AG08396 (cell line): ENCODE data around the gene C1R.
A peak's percentile ranks its signal among the peaks of the same experiment; 100 is the strongest.

Experiments used
- DNase-seq: peaks from one replicate; pipeline ENCODE4 v3.0.0; 2012; ENCODE audit warnings: low spot score, mixed read lengths

Gene C1R

DNA sequence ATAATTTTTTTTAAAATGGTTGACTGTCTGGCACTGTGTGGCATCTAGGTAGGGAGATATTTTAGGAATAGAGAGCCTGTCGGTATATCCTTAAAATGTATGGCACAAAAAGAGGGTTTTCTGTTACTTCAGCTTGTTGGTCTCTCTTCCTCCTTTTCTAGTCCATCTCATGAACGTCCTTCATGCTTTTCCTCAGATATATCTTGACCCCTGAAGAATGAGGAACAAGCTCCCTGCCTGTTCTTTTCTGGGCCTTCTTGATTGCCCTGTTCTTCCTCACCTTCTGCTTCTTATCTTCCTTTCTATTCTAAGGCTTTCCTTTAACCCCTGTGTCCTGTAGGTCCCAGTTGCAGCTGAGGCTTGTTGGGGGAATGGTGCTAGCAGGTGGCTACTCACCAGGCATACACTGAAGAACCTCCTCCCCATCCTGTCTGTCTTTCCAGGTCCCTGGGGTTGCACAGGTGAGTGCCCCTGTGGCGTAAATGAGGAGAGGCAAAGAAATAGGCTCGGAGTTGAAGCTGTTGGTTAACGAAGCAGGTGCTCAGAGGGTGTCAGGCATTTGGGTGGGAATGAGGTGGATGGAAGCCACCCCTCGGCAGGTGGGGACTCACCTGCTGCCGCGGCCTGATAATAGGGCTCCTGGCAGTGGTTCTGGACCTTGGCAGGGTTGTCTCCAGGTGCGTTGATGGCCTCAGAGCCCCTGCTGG lies 7.2 kb upstream of the C1R start:
- no peak for DNase-seq

- no peak for DNase-seq
These were observed 4.7 kb upstream of the C1R start for GRCh38 chr12:7096979-7097378.

- DNase-seq = no peak
These were observed 4.0 kb upstream of the C1R start for GRCh38 chr12:7096006-7096932.

- DNase-seq = no peak
These were observed 1.6 kb upstream of the C1R start for GRCh38 chr12:7093892-7094291.

DNA sequence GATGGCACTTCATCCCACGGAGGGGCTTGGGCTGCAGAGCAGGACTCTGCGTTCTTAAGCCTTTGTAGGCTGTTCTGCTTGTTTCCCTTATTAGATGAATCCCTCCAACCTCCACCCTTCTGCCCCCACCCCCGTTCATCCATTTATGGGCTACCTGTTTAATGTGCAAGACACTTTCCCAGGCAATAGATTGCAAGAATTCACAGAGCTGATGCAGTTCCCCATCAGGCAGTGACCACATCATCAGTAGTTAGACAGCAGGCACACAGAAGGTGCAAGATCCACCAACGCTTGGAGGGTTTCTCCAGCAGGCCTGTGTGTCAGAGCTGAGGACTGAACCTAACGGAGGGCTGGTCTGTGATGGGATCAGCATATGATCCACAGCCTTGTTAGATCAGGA lies 1.2 kb upstream of the C1R start:
- DNase-seq = no peak

GRCh38 chr12:7092986-7093460 lies 778 bp upstream of the C1R start:
- no peak for DNase-seq

DNA sequence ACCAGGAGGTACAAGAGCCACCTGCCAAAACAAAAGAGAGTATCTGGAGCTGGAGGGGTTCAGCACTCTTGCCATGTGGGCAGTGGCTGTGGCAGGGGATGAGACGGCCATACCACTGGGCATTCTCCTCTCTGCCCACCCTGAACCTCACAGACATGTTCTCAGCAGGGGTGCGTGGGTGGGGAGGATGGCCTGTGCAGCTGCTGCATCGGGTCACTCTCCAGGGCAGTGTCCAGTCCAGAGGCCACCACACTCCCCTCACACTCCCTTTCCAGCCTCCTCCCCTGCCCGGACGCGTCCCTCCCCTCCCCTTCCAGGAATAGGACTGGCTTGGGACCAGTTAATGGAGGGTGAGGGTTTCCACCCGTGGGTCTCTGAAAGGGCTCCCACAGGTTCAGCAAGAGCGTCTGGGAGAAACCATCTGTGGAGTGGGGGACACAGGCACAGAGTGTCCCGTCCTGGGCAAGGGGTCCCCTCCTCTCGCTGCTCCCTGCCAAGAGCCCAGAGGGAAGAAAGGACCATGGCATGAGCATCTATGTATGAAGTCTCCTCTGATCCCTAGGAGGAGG lies 501 bp downstream of the C1R start:
- DNase-seq = no peak

GRCh38 chr12:7091171-7091570 lies 1.1 kb downstream of the C1R start:
- DNase-seq = no peak

DNA sequence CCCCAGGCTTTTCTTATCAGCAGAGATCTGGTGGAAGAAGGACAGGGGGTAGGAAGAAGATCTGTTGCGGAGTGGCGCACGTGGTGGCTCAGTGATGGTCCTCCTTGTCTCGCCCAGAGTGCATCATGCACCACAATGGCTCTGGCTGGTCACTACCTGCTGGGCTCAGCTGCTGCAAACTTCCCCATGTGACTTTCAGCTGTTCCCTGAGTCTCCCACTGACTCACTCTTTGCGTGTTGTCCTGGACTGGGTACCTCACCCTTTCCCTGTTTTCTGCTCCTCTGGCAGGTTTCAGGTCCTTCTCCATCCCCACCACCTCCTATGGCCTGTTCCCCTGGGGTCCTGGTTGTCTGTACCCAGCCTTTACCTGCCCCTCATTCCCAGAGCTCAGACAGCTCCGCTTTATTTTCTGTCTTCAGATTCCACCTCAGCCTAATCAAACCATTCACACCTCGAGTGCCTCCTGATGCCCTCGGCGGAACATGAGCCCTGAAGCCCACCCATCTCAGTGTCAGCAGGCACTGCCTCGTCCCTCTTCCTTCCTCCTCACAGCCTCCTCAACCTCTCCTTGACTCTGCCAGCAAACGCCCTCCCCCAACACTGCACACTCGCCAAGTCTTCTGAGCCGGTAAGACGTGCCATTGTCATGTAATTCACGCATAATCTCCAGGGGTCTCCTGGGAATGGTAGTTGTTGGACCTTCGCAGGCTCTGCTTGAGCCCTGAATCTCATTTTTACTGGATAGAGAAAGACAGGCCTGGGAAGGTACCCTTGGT lies 1.8 kb downstream of the C1R start:
- no peak for DNase-seq

DNA sequence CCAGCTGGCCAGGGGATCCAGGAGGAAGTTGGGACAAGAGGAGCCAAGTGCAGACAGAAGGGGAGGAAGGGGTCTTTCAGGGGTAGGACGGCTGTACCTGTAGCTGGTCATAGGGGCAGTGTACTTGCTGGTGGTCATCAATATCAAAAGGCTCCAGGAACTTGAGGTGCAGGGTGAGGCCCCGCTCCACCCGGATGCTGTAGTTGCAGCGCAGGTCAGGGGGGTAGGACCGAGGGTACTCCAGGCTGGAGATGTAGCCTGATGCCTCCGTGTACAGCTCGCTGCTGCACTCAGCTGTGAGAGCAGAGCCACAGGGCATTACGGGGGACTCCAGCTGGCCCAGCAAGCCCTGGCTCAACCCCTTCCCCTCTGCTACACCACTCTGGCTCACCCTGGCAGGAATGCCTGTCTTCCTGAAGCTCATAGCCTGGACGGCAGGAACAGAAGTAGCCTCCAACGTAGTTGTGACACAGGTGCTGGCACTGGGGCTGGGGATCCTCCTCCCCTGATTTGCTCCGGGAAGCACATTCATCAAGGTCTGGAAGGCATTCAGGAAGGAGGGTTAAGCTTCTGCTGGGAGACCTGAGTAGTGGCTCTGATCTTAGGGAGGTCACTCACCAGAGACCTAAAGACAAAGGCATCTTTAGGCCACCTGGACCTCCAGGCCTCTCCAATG lies 2.9 kb downstream of the C1R start:
- no peak for DNase-seq

- DNase-seq = no peak
These were observed 9.1 kb downstream of the C1R start for GRCh38 chr12:7083125-7083524.

DNA sequence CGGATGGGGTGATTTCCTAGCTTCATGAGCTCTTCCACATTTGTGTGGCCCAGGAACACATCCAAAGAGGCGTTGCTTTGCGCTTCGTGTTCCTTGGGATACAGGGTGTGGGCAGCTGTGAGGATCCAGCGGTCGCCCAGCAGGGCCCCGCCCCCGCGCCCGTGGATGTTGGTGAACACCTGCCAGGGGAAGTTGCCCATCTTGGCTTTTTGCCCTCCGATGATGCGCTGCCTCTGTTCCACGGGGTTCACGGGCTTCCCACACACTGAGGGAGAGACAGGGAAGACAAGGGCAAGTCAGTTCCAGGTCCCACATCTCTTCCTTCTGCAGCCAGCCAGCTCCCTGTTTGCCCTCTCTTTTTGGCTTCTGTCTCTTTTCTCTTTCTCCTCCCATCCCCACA lies 11.2 kb downstream of the C1R start:
- no peak for DNase-seq

DNA sequence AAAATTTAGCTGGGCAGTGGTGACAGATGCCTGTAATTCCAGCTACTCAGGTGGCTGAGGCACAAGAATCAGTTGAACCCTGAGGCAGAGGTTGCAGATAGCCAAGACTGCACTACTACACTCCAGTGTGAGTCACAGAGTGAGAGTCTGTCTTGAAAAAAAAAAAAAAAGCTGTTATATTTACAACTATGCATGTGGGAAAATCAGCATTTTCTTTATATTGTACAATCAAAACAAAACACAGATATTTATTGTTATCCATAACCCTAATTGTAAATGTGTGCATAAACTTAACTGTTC lies 12.5 kb downstream of the C1R start:
- no peak for DNase-seq

GRCh38 chr12:7078163-7078562 lies 14.1 kb downstream of the C1R start:
- no peak for DNase-seq

DNA sequence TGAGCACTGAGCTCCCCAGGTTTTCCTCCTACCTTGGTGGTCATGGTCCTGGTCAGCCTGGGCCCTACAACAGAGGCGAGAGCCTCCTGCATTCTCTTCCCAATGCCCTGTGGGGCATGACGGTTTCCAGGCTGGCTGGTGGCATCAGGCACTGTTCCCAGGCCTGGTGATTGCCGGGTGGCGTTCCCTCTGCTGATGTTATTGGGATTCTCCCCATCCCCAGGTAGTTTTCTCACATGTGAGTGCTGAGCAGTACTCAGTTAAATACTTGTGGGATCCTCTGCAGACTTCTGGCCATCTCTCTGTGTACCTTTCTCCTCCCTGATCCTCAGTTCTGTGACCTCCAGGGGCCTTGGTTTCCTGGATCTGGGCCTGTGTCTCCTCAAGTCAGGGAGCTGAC lies 15.8 kb downstream of the C1R start:
- DNase-seq = no peak

DNA sequence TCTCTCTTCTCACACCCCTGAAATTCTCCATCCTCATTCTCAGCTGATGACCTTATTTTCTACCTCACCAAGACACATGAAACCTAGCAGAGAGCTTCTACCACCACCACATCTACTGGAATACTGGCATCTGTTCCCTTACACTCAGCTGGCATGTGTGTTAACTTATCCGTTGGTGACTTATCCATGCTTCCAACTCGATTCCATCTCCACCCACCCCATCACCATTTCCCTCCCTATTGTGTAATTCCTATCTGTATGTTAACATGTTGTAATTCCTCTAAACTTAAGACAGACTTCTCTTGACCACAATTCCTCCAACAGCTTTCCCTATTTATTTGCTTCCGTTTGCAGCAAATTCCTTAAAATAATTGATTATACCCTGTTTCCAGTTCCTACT lies 16.3 kb downstream of the C1R start:
- peak; percentile 32 for DNase-seq

DNA sequence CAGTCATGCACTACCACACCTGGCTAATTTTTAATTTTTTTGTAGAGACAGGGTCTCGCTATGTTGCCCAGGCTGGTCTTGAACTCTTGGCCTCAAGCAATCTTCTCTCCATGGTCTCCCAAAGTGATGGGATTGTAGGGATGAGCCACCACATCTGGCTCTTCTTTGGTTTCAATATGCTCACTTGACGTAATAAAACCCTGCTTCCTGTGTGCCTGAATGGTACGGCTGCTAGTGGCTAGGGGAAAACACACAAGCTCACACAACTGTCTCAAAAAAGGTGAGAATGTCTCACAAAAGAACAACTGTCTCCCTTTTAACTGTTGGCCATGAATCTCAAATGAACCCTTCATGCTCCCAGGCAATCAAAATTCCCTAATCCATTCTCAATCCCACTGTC lies 16.7 kb downstream of the C1R start:
- no peak for DNase-seq

- DNase-seq = no peak
These were observed 18.3 kb downstream of the C1R start for GRCh38 chr12:7073946-7074345.

GRCh38 chr12:7072554-7072953 lies 19.7 kb downstream of the C1R start:
- DNase-seq = no peak

- DNase-seq = no peak
These were observed 20.2 kb downstream of the C1R start for GRCh38 chr12:7072035-7072434.

GRCh38 chr12:7069386-7069785 lies 22.9 kb downstream of the C1R start:
- no peak for DNase-seq

- DNase-seq = no peak
These were observed 23.3 kb downstream of the C1R start for GRCh38 chr12:7068994-7069346.
